Smooth muscle cell (in vitro differentiated cells): ENCODE data around the gene NPB. TPM values are rescaled to one million over a fixed set of nuclear protein-coding genes. Genes with fewer than 3 reads are reported as not detected.

Source experiments
- DNase-seq: peaks from one replicate; lab custom pipeline; 2025; ENCODE audit not compliant: unreplicated experiment; lab: John Stamatoyannopoulos, UW
- H2AFZ ChIP-seq: fragments of 200-600 bp; sonication (generic); 2 replicates; pipeline ENCODE4 v1.6.0; 2016; ENCODE audit warnings: antibody characterized with exemption, low read depth, mild to moderate bottlenecking
- H3F3A ChIP-seq: fragments of 200-600 bp; sonication (generic); 2 replicates; pipeline ENCODE4 v1.6.0; 2017; ENCODE audit warnings: antibody characterized with exemption, low read depth
- H3K27ac ChIP-seq: fragments of 200-600 bp; sonication (generic); 2 replicates; pipeline ENCODE4 v1.5.1; 2016; ENCODE audit warnings: low read depth, mild to moderate bottlenecking
- H3K27me3 ChIP-seq: fragments of 200-600 bp; sonication (generic); 2 replicates; pipeline ENCODE4 v1.6.1; 2016; ENCODE audit warnings: low read depth, mild to moderate bottlenecking
- H3K36me3 ChIP-seq: fragments of 200-600 bp; sonication (generic); 2 replicates; pipeline ENCODE4 v1.5.1; 2016; ENCODE audit warnings: low read depth
- H3K4me1 ChIP-seq: fragments of 200-600 bp; sonication (generic); 2 replicates; pipeline ENCODE4 v1.5.1; 2016; ENCODE audit warnings: low read depth
- H3K4me2 ChIP-seq: fragments of 200-600 bp; sonication (generic); 2 replicates; pipeline ENCODE4 v1.6.0; 2016; ENCODE audit warnings: mild to moderate bottlenecking
- H3K4me3 ChIP-seq: fragments of 200-600 bp; sonication (generic); 2 replicates; pipeline ENCODE4 v1.5.1; 2016; ENCODE audit warnings: mild to moderate bottlenecking
- H3K79me2 ChIP-seq: fragments of 200-600 bp; sonication (generic); 2 replicates; pipeline ENCODE4 v1.6.0; 2016; ENCODE audit warnings: low read depth, mild to moderate bottlenecking
- H3K9ac ChIP-seq: fragments of 200-600 bp; sonication (generic); 2 replicates; pipeline ENCODE4 v1.6.0; 2016; ENCODE audit warnings: low read depth
- H3K9me3 ChIP-seq: fragments of 200-600 bp; sonication (generic); replicated peaks from 2 replicates; pipeline ENCODE4 v1.5.1; 2016; ENCODE audit warnings: low read depth
- H4K20me1 ChIP-seq: fragments of 200-600 bp; sonication (generic); 2 replicates; pipeline ENCODE4 v1.6.0; 2016; ENCODE audit warnings: low read depth
- CTCF ChIP-seq: fragments of 200-600 bp; sonication (generic); IDR thresholded peaks from 2 replicates; pipeline ENCODE4 v1.5.1; 2017; ENCODE audit warnings: borderline replicate concordance, mild to moderate bottlenecking, antibody characterized with exemption; ENCODE audit not compliant: insufficient read depth, poor library complexity, severe bottlenecking
- WGBS: methylation state at CpG from one replicate; pipeline ENCODE4 v1.1.7; 2016; ENCODE audit warnings: low lambda C conversion rate; 5-methylcytosine and 5-hydroxymethylcytosine counted together
- polyA plus RNA-seq: library from polyadenylated mRNA; unstranded; fragments of >200 nt; fragmentation: Nextera tagmentation; extraction: Ambion mirVana; gene quantifications from 2 replicates; pipeline ENCODE4 v1.2.1, GENCODE V29; 2016
- total RNA-seq: library from RNA; depleted of rRNA; stranded (reverse); fragments of >200 nt; gene quantifications from 2 replicates; pipeline ENCODE4 v1.2.3, GENCODE V29; 2014

The NPB gene
- total and polyA plus RNA-seq, 2 experiments from 2014 or later, result 7.9 to 14.4 TPM

GRCh38 chr17:81884968-81885367 lies 17.1 kb upstream of the NPB start:
- Histone ChIP-seq H3F3A (no peaks in the 10 kb centered on the region), H3K4me3 (no peak overlapping the region), H4K20me1 (peaks cover 35% of the 10 kb centered on the region), H3K4me1 (peaks cover 4% of the 10 kb centered on the region), H2AFZ (no peak overlapping the region), H3K4me2 (no peak overlapping the region), H3K9ac (no peak overlapping the region), H3K27ac (no peak overlapping the region), H3K36me3 (no peaks in the 10 kb centered on the region), H3K9me3 (no peaks in the 10 kb centered on the region), H3K27me3 (no peaks in the 10 kb centered on the region), H3K79me2 (peaks cover 27% of the 10 kb centered on the region)
- TF ChIP-seq CTCF, result no peak
- WGBS, result 96% methylated on average over 5 of the region's 5 CpGs
- DNase-seq, result no peak

DNA sequence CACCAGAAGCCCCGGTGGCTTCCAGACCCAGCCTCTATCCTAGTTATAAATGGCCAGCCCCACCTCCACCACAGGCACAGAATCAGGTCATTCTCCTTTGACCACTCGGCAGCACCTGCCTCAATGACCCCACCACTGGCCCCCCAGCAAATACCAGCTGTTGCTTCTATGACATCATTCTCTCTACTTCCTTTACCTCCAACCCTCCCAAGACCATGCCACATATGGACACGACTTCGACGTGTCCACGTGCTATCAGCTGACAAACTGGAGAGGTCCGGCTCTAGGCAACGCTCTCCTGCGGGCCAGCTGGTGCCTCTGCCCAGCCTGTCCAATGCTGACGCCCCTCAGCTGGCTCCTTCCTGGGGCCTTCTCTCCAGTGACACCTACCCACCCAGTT lies 16.6 kb upstream of the NPB start:
- Histone ChIP-seq H3K9ac (no peak overlapping the region), H3K36me3 (no peaks in the 10 kb centered on the region), H3K9me3 (no peaks in the 10 kb centered on the region), H3K79me2 (peaks cover 32% of the 10 kb centered on the region), H3K4me1 (peaks cover 8% of the 10 kb centered on the region), H3K27me3 (no peaks in the 10 kb centered on the region), H3K4me3 (no peak overlapping the region), H4K20me1 (peaks cover 39% of the 10 kb centered on the region), H3K27ac (no peak overlapping the region), H3F3A (no peaks in the 10 kb centered on the region), H2AFZ (no peak overlapping the region), H3K4me2 (no peak overlapping the region)
- 98% methylated on average over 10 of the region's 10 CpGs for WGBS
- no peak for DNase-seq
- TF ChIP-seq CTCF, result no peak

DNA sequence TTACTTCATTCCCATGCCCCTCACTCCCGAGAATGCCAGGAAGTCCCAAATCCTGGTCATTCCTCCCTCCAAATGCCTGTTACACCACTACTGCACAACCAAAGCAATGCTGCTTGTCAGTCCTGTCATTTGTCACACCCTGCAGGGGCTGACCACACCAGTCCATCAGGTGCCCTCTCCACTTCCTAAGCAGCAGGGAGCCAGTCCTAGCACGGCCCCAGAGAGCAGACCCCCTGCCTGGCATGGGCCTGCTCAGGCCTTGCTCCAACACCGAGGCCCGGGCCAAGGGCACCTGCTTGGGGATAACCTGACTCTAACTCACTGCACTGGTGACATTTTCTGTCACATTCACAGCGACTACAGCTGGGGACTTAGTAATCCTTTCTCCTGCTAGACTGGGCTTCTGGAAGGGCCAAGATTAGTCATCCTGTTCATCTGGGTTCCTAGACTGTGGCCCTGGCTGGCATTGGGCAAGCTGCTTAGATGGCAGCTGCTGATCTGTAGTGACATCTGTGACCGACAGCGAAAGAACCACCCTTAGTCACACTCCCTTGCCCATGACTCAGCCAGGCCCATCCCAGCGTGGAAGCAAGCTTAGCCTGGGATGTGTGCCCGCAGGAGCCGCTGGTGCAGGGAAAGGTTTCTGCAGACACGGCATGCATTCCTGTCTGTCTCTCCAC lies 16.0 kb upstream of the NPB start:
- 84% methylated on average over 11 of the region's 11 CpGs for WGBS
- Histone ChIP-seq H3K27ac (no peak overlapping the region), H3K27me3 (no peaks in the 10 kb centered on the region), H3K4me2 (no peak overlapping the region), H3F3A (no peaks in the 10 kb centered on the region), H3K9ac (no peak overlapping the region), H4K20me1 (peaks cover 39% of the 10 kb centered on the region), H3K4me3 (no peak overlapping the region), H3K79me2 (peaks cover 37% of the 10 kb centered on the region), H3K36me3 (no peaks in the 10 kb centered on the region), H2AFZ (no peak overlapping the region), H3K4me1 (peaks cover 10% of the 10 kb centered on the region), H3K9me3 (no peaks in the 10 kb centered on the region)
- TF ChIP-seq CTCF, result no peak
- no peak for DNase-seq
